GM12892 (cell line): ENCODE data around the gene CFAP46.

Experiments
- POLR2A ChIP-seq: IDR thresholded peaks from 2 replicates; pipeline ENCODE4 v1.6.1; 2011; ENCODE audit warnings: low read depth, low read length, control low read depth
- POLR2AphosphoS5 ChIP-seq: IDR thresholded peaks from 2 replicates; pipeline ENCODE4 v1.6.1; 2011; ENCODE audit warnings: low read depth, low read length, control low read depth
- TAF1 ChIP-seq: IDR thresholded peaks from 2 replicates; pipeline ENCODE4 v1.6.1; 2011; ENCODE audit warnings: low read depth, mild to moderate bottlenecking, control low read depth, low read length, borderline replicate concordance

GRCh38 chr10:132916956-132917666 lies 25.3 kb downstream of the CFAP46 start:
- no peak for TF ChIP-seq POLR2A
- no peak for TF ChIP-seq TAF1
- no peak for TF ChIP-seq POLR2AphosphoS5
